NOMO-1 treated with DMSO at 0.1 percent for 48 hours (cell line): ENCODE data around the gene STX17.

Experiments used
- DNase-seq: peaks from one replicate; lab custom pipeline; 2025; ENCODE audit not compliant: unreplicated experiment; lab: John Stamatoyannopoulos, UW

Gene STX17

DNA sequence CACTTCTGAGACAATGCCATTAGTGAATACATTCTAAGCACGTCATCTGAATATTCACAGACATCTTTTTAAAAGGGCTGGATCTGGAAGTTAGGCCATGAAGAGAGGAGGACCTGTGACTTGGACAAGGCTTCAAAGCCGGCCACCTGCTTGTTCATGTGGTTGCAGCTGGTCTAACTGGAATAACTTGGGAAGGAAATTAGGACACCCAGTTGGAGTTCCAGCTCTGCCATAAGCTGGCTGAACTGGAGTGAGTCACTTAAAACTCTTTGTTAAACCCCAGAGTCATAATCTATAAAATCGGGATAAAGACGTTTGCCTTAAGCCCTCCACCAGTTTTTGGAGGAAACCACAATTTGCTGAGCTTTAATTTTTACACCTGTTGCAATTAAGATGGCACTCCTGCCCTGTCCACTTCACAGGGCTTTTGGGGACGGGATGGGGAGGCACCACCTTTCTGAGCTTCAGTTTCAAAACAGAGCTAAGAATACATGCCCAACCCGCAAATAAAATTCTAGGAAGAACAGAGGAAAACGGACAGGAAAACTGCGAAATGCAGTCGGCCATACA is 536 bp upstream of the STX17 start:
- DNase-seq: no peak

- no peak for DNase-seq
These were observed 716 bp downstream of the STX17 start for GRCh38 chr9:99907208-99907532.

DNA sequence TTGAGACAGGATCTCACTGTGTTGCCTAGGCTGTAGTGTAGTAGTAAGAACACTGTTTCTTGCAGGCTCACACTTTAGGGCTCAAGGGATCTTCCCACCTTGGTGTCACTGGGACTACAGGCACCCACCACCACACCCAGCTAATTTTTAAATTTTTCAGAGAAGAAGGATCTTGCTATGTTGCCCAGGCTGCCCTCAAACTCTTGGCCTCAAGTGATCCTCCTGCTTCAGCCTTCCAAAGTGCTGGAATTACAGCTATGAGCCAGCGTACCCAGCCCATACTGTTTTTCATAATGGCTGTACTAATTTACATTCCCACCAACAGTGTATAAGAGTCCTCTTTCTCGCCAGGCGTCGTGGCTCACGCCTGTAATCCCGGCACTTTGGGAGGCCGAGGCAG is 5.1 kb downstream of the STX17 start:
- no peak for DNase-seq

- DNase-seq: no peak
These were observed 10.2 kb downstream of the STX17 start for GRCh38 chr9:99916650-99917049.

- DNase-seq: no peak
These were observed 11.7 kb downstream of the STX17 start for GRCh38 chr9:99918134-99918533.

DNA sequence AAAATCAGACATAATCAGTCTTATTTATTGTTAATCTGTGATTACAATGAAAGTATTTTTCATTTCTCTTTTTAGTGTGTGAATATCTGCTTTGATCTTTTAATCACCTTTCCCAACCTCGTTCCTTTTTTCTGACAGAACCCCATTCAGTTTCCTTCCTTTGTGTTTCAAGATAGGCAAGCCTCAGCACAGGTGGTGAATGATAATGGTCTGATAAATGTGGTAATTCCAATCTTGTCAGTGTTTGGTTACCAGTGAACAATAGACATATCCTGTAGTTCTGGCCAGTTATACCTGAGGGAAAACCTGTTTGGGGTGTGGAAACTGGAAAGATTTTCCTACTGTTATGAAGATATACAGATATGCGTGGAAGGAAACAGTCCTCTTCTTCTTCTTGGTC is 13.5 kb downstream of the STX17 start:
- DNase-seq: no peak

DNA sequence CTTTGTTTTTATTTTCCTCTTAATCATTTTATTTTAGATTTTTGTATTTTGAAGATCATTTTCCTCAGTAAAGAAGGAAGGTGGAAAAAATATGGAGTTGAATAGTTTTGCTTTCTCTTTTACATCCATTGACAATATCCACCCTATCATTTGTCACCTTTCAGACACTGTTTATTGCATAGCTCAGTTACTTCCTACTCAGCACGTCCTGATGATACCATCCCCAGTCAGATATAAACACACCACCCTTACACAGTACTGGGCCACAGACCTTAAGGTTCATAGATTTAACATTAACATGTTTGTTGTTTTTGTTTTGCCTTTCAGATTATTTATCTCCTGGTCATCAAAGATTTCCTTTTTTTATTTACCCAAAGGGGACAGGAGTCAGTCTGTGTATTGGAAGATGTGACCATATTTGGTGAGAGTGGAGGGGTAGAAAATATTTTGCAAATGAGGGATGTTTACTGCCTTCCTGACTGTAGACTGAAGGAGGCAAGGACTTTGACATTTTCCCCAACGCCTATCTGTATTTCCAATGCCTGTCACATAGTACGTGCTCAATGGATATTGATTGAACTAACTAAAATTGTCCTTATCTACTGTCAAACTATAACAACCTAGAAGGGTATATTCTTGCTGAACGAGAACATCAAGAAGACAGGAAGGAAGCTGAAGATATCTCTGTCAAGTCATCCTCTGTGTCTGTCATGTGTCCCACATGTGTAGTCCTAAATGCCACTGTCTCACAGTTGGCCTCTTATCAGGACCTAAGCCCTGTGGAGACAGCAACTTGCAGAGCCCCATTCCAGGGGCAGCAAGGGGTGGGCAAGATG is 15.6 kb downstream of the STX17 start:
- DNase-seq: no peak

DNA sequence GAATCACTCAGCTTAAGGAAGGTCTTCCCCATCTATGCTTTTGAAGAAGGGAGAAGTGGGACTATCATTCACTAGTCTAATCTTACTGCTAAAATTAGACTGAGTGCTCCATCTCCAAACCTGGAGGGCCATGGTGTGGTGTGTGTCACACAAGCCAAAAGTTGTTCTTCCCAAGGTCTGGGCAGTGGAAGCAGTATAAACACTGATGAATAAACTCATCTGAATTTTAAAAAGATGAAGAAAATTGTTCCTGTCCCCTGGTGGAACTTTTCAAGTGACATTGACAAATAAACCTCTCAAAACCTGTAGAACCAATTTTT is 16.2 kb downstream of the STX17 start:
- no peak for DNase-seq

DNA sequence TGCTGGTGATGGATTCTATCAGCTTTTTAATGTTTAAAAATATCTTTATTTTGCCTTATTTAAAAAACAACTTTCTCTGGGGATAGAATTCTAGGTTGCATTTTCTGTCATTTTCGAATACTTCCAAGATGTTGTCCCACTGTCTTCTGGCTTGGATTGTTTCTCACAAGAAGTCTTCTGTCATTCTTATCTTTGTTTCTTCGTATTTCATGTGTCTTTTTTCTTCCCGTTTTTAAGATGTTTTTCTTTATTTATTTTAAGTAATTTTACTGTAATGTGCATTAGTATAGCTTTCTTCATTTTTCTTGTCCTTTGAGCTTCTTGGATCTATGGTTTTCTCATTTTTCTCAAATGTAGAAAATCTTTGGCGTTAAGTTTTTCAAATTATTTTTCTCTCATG is 19.1 kb downstream of the STX17 start:
- DNase-seq: no peak

GRCh38 chr9:99929652-99930051 is 23.2 kb downstream of the STX17 start:
- no peak for DNase-seq

- no peak for DNase-seq
These were observed 24.8 kb downstream of the STX17 start for GRCh38 chr9:99931155-99931840.

DNA sequence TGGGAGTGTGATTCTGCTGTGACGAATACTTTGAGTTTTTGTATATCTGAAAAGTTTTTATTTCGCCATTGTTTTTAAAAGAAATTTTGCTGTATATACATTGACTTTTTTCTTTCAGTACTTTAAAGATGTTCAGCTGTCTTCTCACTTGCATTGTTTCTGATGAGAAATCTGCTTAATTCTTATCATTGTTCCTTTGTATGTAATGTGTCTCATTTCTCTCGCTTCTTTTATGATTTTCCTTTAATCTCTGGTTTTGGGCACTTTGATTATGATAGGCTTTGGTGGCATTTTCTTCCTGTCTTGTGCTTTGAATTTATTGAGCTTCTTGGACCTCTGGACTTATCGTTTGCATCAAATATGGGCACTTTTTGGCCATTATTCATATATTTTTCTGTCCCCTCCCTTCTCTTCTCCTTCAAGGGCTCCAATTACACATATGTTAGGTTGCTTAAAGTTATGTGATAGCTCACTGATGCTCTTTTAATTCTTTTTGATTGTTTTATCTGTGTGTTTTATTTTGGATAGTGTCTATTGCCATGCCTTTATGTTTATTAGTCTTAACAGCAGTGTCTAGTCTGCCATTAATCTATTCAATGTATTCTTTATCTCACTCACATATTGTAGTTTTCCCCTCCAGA is 30.6 kb downstream of the STX17 start:
- no peak for DNase-seq

- no peak for DNase-seq
These were observed 40.9 kb downstream of the STX17 start for GRCh38 chr9:99947395-99947794.

DNA sequence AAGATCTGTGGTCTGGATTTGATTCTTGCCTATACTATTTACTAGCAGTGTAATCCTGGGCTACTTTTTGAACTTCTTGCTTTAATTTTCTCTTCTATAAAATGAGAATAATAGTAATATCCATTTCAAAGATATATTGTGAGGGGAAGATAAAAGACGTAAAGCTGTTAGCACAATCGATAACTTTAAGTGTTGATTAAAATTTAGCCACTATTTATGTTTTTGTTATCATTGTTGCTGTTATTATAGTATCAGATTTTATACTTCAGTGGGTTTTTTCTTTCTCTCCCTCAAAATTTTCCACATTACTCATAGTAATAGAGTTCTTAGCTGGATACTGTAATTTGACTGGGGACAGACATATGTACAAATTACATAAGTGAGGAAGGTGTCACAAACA is 42.0 kb downstream of the STX17 start:
- no peak for DNase-seq

DNA sequence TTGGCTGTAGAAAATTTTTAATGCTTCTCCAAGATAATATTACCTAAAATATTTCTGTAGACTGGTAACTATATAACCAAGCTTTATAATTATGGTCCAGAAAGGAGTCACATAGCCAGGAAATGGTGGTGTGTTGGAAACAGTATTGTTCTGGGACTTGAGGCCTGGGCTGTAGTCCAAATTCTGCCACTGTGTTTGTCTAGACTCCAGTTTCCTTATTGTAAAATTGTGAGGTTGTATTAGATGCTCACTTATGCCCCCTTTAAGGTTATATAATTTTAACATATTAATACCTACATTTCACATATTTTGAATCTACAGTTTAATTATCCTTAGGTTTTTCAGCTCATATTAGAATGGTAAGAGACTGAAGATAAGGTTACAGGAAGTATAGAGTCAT is 42.4 kb downstream of the STX17 start:
- DNase-seq: no peak

DNA sequence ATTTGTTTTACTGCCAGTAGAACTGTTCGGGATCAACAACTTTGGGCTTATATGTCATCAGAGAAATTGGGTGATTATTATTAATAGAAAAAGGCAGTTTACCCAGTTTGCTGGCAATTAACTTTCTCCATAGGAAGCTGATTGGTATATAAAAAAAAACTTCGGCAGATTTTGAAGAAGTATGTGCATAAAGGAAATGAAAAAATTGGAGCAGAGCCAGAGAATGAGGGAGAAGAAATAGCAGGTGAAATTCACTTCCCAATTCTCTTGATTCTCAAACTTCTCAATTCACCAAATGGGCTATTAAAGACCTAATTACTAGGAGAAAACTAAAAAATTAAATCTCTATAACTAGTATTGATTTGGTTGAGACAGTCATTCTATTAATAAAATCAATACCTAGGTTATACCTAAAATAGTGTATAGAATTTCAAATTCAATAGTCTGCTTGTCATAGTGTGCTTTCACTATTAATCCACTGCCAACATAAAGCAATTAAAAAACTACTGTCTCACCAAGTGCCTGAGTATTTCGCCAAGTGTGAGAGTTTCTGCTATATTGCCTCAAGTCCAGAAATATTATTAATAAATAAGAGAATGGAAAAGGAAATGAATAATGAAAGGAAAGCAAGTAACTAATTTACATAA is 47.5 kb downstream of the STX17 start:
- DNase-seq: no peak

GRCh38 chr9:99954819-99955218 is 48.4 kb downstream of the STX17 start:
- no peak for DNase-seq

GRCh38 chr9:99955606-99956005 is 49.2 kb downstream of the STX17 start:
- no peak for DNase-seq

DNA sequence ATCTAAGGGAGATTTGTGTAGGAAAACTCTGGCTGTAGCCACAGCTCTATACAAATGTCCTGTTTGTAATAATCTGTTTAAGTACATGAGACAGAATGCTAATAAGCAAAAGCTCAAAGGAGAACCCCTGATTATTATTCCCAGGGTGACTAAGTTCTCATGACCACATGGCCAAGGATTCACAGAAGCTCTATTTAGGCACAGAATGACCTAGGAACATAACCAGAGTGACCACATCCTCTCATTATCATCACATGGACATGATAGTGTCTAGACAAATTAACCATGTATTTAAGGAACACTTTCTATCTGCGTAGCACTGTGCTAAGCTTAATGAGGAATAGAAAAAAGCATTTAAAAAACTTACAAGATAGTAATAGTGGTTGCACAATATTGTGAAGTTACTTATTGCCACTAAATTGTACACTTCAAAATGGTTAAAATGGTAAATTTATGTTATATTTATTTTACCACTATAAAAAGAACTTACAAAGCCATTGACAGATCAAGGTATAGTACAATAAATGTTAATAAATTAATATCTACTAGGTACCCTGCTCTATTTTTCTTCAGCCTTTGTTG is 56.3 kb downstream of the STX17 start:
- DNase-seq: no peak

GRCh38 chr9:99964336-99964735 is 57.9 kb downstream of the STX17 start:
- DNase-seq: no peak

- no peak for DNase-seq
These were observed 59.5 kb downstream of the STX17 start for GRCh38 chr9:99966001-99966400.
